Measurements from ENCODE around the gene AOPEP.
A peak's percentile ranks its signal among the peaks of the same experiment; 100 is the strongest.

The AOPEP gene

DNA sequence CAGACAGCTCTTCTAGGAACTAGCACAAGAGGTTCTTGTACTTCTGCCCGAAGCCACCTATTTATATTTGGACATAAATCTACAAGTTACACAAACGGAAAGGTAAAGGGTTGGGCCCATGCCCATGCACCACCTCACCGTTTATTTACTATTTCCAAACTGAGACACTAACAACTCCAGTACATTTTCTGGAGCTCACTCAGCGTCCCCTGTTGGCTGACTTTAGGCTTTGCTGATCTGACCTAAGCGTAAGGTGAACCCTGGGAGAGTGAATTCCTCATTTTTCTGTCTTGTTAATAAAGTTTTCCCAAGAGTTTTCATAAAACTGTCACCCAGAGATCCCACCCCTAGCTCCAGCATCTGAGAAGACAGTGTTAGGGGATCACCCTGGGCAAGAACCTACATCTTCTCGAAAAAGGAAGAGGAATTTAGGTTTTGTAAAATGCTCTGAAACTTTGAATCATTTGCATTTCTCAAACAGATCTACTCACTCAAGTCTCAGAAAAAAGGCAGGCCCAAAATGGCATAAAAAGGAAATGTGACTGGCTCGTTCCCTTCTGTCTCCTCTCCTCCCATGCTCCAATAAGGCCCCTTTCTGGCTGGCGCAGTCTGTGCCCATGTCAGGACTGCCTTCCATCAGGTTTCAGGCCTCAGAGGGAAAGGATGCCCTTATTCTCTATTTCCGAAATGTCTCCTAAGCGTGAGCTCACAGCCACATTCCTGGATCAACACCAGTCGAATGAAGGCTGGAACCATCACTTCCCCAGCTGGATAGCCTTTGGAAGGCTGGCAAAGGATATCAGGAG lies 389.7 kb downstream of the AOPEP start:
- Histone ChIP-seq H3K9ac (ENCODE audit: low read depth in 1 of 2, low read length in 2 of 2) (no peak overlapping the region), H3K27me3 (ENCODE audit: control insufficient read depth in 1 of 2, insufficient read depth in 2 of 2, low read length in 2 of 2) (no peaks in the 10 kb centered on the region), H3K4me3 (ENCODE audit: low read depth in 1 of 2, low read length in 2 of 2) (no peak overlapping the region), H3K27ac (ENCODE audit: low read depth, low read length) (no peak overlapping the region), H3K4me1 (ENCODE audit: control insufficient read depth in 1 of 2, insufficient read depth in 2 of 2, low read length in 2 of 2) (no peaks in the 10 kb centered on the region), H3K36me3 (ENCODE audit: control insufficient read depth in 1 of 2, insufficient read depth in 2 of 2, low read length in 2 of 2) (peaks cover 14 to 26% of the 10 kb centered on the region in 2 donors), H3K9me3 (ENCODE audit: control insufficient read depth in 1 of 2, low read length in 2 of 2) (no peaks in the 10 kb centered on the region)

DNA sequence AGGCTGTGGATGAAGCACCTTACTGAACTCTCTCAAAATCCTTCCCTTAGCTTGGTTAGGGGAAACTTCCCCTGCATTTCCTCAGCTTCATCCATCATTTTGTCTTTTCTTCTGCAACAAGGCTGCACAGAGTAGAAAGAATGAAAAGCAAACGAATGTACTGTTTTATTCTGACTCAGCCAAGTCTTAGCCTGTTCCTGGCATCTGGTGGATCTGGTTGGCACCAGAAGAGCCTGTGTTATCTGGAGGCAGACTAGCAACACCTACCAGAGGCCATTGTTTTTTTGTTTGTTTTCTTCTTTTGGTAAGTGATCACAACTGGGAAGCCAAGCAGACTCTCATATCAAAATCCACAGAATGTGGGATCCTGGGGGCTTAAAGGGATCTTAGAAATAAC lies 390.3 kb downstream of the AOPEP start:
- no peak overlapping the region for H3K27ac ChIP-seq (ENCODE audit: low read depth, low read length)
- no peaks in the 10 kb centered on the region for H3K27me3 ChIP-seq (ENCODE audit: control insufficient read depth in 1 of 2, insufficient read depth in 2 of 2, low read length in 2 of 2)
- H3K9ac ChIP-seq (ENCODE audit: low read depth in 1 of 2, low read length in 2 of 2), result no peak overlapping the region
- H3K4me1 ChIP-seq (ENCODE audit: control insufficient read depth in 1 of 2, insufficient read depth in 2 of 2, low read length in 2 of 2), result no peaks in the 10 kb centered on the region
- H3K36me3 ChIP-seq (ENCODE audit: control insufficient read depth in 1 of 2, insufficient read depth in 2 of 2, low read length in 2 of 2), result peaks cover 10 to 20% of the 10 kb centered on the region in 2 donors
- no peak overlapping the region for H3K4me3 ChIP-seq (ENCODE audit: low read depth in 1 of 2, low read length in 2 of 2)
- no peaks in the 10 kb centered on the region for H3K9me3 ChIP-seq (ENCODE audit: control insufficient read depth in 1 of 2, low read length in 2 of 2)

DNA sequence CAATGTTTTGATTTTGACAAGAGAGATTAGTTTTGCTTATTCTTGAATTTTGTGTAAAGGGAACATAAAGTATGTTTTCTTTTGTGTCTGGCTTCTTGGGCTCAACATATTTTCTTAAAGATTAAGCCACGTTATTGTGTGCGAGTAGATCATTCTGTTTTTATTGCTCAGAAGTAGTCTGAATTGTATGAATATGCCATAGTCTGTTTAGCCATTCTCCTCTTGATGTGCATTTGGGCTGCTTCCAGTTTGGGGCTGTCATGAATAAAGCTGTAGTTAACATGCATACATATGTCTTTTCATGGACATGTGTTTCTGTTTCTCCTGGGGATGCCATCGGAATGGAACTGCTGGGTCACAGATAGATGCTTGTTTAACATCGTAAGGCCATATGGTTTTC lies 392.1 kb downstream of the AOPEP start:
- H3K27ac ChIP-seq (ENCODE audit: low read depth, low read length), result no peak overlapping the region
- H3K4me1 ChIP-seq (ENCODE audit: control insufficient read depth in 1 of 2, insufficient read depth in 2 of 2, low read length in 2 of 2), result no peaks in the 10 kb centered on the region

DNA sequence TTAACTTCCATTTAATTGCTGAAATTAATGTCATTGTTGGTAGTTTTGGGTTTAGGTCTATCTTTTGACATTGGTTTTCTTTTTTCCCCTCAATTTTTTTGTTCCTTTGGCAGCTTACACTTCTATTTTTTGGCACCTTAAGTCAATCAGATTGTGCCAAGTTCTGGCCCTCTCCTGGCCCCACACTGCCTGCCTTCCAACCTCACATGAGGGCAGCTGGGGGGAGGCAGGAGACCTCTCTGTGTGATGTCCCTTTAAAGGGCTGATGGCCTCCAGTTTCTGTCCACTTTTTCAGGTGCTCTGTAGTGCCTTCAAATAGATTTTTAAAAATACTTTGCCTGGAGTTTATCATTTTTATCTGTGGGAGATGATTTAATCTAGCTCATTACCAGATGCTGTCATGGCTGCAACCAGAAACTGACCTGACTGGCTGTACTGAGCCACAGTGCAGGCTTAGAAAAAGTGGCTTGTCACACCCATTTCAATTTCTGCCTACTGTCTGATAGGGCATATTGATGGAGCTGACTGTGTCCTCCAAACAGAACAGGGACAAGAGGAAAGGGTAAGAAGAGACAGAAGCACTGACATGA lies 394.4 kb downstream of the AOPEP start:
- H3K36me3 ChIP-seq (ENCODE audit: control insufficient read depth in 1 of 2, insufficient read depth in 2 of 2, low read length in 2 of 2), result peaks cover 3 to 4% of the 10 kb centered on the region in 2 donors
- H3K27me3 ChIP-seq (ENCODE audit: control insufficient read depth in 1 of 2, insufficient read depth in 2 of 2, low read length in 2 of 2), result no peaks in the 10 kb centered on the region
- no peak overlapping the region for H3K4me3 ChIP-seq (ENCODE audit: low read depth in 1 of 2, low read length in 2 of 2)
- no peak overlapping the region for H3K9ac ChIP-seq (ENCODE audit: low read depth in 1 of 2, low read length in 2 of 2)
- H3K4me1 ChIP-seq (ENCODE audit: control insufficient read depth in 1 of 2, insufficient read depth in 2 of 2, low read length in 2 of 2), result no peaks in the 10 kb centered on the region
- H3K27ac ChIP-seq (ENCODE audit: low read depth, low read length), result no peak overlapping the region
- no peaks in the 10 kb centered on the region for H3K9me3 ChIP-seq (ENCODE audit: control insufficient read depth in 1 of 2, low read length in 2 of 2)

More for the DNA sequence above, 392.1 kb downstream of the AOPEP start:
- Histone ChIP-seq H3K27me3 (ENCODE audit: control insufficient read depth in 1 of 2, insufficient read depth in 2 of 2, low read length in 2 of 2) (no peaks in the 10 kb centered on the region), H3K9me3 (ENCODE audit: control insufficient read depth in 1 of 2, low read length in 2 of 2) (no peaks in the 10 kb centered on the region), H3K36me3 (ENCODE audit: control insufficient read depth in 1 of 2, insufficient read depth in 2 of 2, low read length in 2 of 2) (peaks cover 0 to 7% of the 10 kb centered on the region in 2 donors), H3K4me3 (ENCODE audit: low read depth in 1 of 2, low read length in 2 of 2) (no peak overlapping the region), H3K9ac (ENCODE audit: low read depth in 1 of 2, low read length in 2 of 2) (no peak overlapping the region)

DNA sequence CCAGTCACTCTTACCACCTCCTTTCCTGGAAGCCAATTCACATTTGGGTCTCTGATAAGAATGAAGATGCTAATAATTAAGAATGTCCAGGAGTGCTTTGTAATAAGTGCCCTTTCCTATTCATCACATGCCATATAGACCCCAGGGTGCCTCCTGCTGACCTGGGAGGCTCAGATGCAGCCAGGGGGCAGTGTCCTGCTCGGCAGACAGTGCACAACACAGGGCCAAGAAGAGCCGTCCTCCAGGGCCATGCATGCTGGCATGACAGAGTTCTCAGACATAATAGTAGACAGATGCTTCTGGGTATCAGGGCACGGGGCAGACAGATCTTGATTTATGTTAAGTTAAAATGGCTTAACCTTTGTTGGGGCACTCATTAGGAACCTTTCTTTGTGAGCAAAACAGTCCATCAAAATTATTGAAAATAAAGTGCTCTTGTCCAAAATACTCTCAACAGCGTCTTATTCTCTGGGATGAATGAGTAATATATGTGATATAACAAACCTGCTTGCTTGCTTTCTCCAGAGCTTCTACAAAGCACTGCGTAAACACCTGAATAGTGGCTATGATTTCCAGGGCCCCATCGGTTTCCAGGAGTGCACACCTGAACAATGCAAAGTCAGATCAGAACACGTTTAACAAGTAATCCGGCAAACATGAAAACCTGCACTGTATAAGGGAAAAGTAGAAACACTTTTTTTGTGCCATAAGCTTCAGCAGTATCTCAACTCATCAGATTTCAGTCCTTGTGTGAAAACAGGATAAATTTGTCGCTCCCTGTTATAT lies 398.3 kb downstream of the AOPEP start:
- H3K36me3 ChIP-seq (ENCODE audit: control insufficient read depth in 1 of 2, insufficient read depth in 2 of 2, low read length in 2 of 2), result peaks cover 3 to 4% of the 10 kb centered on the region in 2 donors
- peaks cover 0 to 9% of the 10 kb centered on the region in 2 donors for H3K4me1 ChIP-seq (ENCODE audit: control insufficient read depth in 1 of 2, insufficient read depth in 2 of 2, low read length in 2 of 2)
- H3K27me3 ChIP-seq (ENCODE audit: control insufficient read depth in 1 of 2, insufficient read depth in 2 of 2, low read length in 2 of 2), result no peaks in the 10 kb centered on the region
- H3K9ac ChIP-seq (ENCODE audit: low read depth in 1 of 2, low read length in 2 of 2), result no peak overlapping the region
- no peak overlapping the region for H3K4me3 ChIP-seq (ENCODE audit: low read depth in 1 of 2, low read length in 2 of 2)
- H3K27ac ChIP-seq (ENCODE audit: low read depth, low read length), result no peak overlapping the region
- H3K9me3 ChIP-seq (ENCODE audit: control insufficient read depth in 1 of 2, low read length in 2 of 2), result no peaks in the 10 kb centered on the region

DNA sequence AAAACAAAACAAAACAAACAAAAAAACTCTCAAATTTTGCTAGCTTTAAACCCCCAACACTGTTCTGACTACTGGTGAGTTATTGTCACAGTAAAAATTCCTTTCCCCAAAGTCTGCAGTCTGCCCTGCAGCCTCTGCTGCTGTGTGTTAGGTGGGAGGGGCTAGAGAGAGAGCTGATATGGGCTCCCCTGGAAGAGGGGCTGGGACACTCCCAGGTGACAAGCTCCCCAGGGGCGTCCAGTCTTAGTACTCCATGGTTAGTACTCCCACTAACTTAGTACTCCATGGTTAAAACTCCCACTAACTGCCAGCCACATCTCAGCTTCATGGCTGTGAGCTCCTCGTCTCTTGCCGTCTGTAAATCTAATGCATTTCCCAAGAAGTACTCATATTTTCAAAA lies 399.2 kb downstream of the AOPEP start:
- Histone ChIP-seq H3K4me1 (ENCODE audit: control insufficient read depth in 1 of 2, insufficient read depth in 2 of 2, low read length in 2 of 2) (peaks cover 0 to 18% of the 10 kb centered on the region in 2 donors), H3K27me3 (ENCODE audit: control insufficient read depth in 1 of 2, insufficient read depth in 2 of 2, low read length in 2 of 2) (no peaks in the 10 kb centered on the region), H3K36me3 (ENCODE audit: control insufficient read depth in 1 of 2, insufficient read depth in 2 of 2, low read length in 2 of 2) (peaks cover 3 to 4% of the 10 kb centered on the region in 2 donors), H3K4me3 (ENCODE audit: low read depth in 1 of 2, low read length in 2 of 2) (no peak overlapping the region), H3K9ac (ENCODE audit: low read depth in 1 of 2, low read length in 2 of 2) (no peak overlapping the region), H3K27ac (ENCODE audit: low read depth, low read length) (no peak overlapping the region), H3K9me3 (ENCODE audit: control insufficient read depth in 1 of 2, low read length in 2 of 2) (no peaks in the 10 kb centered on the region)

DNA sequence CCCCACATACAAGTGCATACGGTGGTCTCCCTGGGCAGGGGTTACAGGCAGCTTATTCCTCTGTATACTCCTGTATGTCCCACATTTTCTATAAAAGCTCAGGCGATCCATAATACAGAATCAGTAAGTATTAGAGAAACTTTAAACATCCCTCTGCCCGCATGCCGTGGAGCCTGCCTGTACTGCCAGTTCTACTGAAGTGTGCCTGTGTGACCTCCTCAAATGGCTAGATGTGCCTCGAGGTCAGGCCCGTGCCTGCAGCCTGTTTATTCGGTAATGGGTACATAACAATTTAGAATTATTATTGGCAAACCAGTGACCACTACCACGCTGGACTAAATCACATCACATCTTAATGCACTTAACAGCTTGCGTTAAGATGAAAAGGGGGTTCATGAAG lies 400.2 kb downstream of the AOPEP start:
- no peak overlapping the region for H3K4me3 ChIP-seq (ENCODE audit: low read depth in 1 of 2, low read length in 2 of 2)
- H3K27ac ChIP-seq (ENCODE audit: low read depth, low read length), result no peak overlapping the region
- H3K36me3 ChIP-seq (ENCODE audit: control insufficient read depth in 1 of 2, insufficient read depth in 2 of 2, low read length in 2 of 2), result peaks cover 3 to 4% of the 10 kb centered on the region in 2 donors
- peaks cover 0 to 22% of the 10 kb centered on the region in 2 donors for H3K4me1 ChIP-seq (ENCODE audit: control insufficient read depth in 1 of 2, insufficient read depth in 2 of 2, low read length in 2 of 2)
- no peaks in the 10 kb centered on the region for H3K27me3 ChIP-seq (ENCODE audit: control insufficient read depth in 1 of 2, insufficient read depth in 2 of 2, low read length in 2 of 2)
- H3K9ac ChIP-seq (ENCODE audit: low read depth in 1 of 2, low read length in 2 of 2), result no peak overlapping the region
- H3K9me3 ChIP-seq (ENCODE audit: control insufficient read depth in 1 of 2, low read length in 2 of 2), result no peaks in the 10 kb centered on the region

DNA sequence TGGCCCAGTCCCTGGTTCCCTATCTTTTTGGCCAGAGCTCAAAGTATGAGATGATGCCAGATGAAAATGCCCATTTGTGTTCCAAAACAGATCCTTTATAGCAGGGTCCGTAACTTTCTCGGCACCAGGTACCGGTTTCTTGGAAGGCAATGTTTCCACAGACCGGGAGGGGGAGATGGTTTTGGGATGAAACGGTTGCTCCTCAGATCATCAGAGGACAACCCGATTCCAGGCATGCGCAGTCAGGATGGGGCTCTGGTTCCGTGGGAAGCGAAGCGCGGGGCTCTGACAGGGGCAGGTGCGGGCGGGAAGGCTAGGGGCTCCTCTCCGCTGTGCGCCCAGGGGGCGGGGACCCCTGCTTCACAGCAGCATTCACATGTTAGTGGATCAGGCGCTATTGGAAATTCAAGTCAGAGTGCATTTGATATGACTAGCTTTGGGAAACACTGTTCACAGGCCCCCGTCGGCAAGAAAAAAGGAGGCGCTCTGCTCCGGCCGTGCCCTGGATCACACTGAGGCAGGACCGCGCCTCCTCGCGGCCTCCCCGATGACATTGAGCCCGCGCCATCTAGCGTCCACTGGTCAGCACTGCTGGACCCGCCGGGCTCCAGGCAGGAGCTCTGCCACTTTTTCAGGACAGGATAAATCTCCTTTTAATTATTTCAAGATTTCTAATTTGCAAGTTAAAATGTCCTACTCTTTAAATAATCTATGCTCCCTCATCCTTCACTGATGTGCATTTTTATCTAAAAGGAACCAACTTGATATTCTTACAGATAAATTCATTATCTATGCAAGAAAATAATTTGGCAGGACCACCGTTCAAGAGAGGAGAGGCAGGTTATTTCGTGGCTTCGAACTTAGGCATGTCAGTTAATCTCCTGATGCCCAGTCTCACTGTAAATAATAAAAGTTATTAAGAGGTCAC lies 401.0 kb downstream of the AOPEP start:
- Histone ChIP-seq H3K27me3 (ENCODE audit: control insufficient read depth in 1 of 2, insufficient read depth in 2 of 2, low read length in 2 of 2) (no peaks in the 10 kb centered on the region), H3K9me3 (ENCODE audit: control insufficient read depth in 1 of 2, low read length in 2 of 2) (no peaks in the 10 kb centered on the region), H3K4me3 (ENCODE audit: low read depth in 1 of 2, low read length in 2 of 2) (peak overlapping the region; percentile 32 to 34), H3K9ac (ENCODE audit: low read depth in 1 of 2, low read length in 2 of 2) (no peak overlapping the region), H3K36me3 (ENCODE audit: control insufficient read depth in 1 of 2, insufficient read depth in 2 of 2, low read length in 2 of 2) (peaks cover 3 to 4% of the 10 kb centered on the region in 2 donors), H3K27ac (ENCODE audit: low read depth, low read length) (no peak overlapping the region), H3K4me1 (ENCODE audit: control insufficient read depth in 1 of 2, insufficient read depth in 2 of 2, low read length in 2 of 2) (peaks cover 0 to 22% of the 10 kb centered on the region in 2 donors)

DNA sequence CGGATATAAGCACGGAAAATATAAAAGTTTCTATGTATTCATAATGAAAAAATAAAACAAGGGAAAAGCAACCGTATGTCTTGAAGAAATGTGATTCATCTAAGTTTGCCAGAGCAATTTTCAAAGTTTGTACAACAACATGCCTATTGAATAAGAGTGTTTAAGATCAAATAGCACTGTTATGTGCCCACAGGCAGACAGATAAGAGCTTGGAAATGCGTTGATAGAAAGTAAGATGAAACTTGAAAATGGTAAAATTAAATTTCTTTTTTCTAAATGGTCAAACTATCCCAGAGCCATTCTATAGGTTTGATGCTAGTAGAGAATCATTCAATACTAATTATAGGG lies 401.7 kb downstream of the AOPEP start:
- no peak overlapping the region for H3K9ac ChIP-seq (ENCODE audit: low read depth in 1 of 2, low read length in 2 of 2)
- H3K9me3 ChIP-seq (ENCODE audit: control insufficient read depth in 1 of 2, low read length in 2 of 2), result no peaks in the 10 kb centered on the region
- H3K27me3 ChIP-seq (ENCODE audit: control insufficient read depth in 1 of 2, insufficient read depth in 2 of 2, low read length in 2 of 2), result no peaks in the 10 kb centered on the region
- no peak overlapping the region for H3K4me3 ChIP-seq (ENCODE audit: low read depth in 1 of 2, low read length in 2 of 2)
- H3K4me1 ChIP-seq (ENCODE audit: control insufficient read depth in 1 of 2, insufficient read depth in 2 of 2, low read length in 2 of 2), result peaks cover 3 to 22% of the 10 kb centered on the region in 2 donors
- no peak overlapping the region for H3K27ac ChIP-seq (ENCODE audit: low read depth, low read length)
- peaks cover 3 to 4% of the 10 kb centered on the region in 2 donors for H3K36me3 ChIP-seq (ENCODE audit: control insufficient read depth in 1 of 2, insufficient read depth in 2 of 2, low read length in 2 of 2)
